NCI-H1694 (cell line): ENCODE measurements around the gene FAS.

Experiments used
- DNase-seq: peaks from one replicate; lab custom pipeline; 2025; lab: John Stamatoyannopoulos, UW

The FAS gene

GRCh38 chr10:89035461-89035860, 44.9 kb downstream of the FAS start:
- no peak for DNase-seq

- no peak for DNase-seq
Measured at GRCh38 chr10:89037096-89037495, 46.5 kb downstream of the FAS start.

- DNase-seq, result no peak
Measured at GRCh38 chr10:89042562-89042961, 52.0 kb downstream of the FAS start.

DNA sequence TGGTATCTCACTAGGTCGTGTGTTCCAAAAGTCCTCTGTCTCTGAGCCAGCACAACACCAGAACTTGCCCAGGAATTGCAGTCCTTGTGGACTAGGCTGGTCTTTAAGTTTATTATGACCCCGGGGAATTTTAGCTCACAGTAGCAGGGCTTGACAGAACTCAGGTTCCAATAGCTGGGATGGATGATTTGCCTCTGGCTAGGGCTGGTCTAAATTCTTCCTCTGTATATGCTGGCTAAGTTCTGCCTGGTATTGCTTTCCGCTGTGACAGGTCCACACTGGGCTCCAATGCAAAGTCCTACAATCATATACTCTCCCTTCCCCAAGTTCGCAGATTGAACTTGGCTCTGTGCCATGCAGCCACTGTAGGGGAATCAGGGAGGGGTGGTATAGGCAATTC, 52.5 kb downstream of the FAS start:
- no peak for DNase-seq

GRCh38 chr10:89047397-89047796, 56.8 kb downstream of the FAS start:
- DNase-seq, result no peak

- DNase-seq, result no peak
Measured at GRCh38 chr10:89051593-89051992, 61.0 kb downstream of the FAS start.

GRCh38 chr10:89053555-89053954, 63.0 kb downstream of the FAS start:
- no peak for DNase-seq

DNA sequence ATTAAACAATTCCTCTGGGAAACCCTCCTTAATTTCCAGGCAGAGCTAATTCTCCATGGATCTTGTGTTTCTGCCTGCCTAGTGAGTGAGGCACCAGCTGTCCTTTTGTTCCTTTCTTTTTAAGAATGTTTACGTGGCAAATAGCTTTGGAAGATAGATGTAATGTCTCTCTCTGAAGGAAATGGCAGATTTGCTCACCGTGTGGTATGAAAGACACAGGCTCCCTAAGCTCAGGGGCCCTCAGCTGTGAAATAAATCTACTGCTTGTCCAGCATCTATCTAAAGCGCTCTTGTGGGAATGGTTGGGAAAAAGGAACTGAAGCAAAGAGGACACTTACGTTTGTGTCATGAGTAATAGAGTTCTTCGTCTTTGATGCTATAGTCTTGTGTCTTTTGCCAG, 64.6 kb downstream of the FAS start:
- no peak for DNase-seq

DNA sequence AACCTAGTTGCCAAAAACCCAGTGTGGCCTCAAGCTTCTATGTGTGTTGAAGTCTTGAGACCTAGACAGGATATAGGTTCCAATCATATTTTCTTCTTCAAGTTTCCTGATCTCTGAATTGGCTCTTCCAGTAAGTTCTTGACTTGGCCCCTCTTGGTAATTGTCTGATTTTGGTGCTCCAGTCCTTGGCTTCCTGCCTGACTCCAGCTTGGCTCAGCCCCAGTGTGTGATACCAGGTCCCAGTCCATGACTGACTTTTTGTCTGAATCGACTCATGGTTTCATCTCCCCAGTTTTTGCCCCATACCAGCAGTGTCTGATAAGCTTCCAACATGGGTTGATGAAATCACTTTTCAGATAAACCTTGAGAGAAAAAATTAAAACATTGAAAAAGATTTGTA, 72.3 kb downstream of the FAS start:
- DNase-seq, result no peak

DNA sequence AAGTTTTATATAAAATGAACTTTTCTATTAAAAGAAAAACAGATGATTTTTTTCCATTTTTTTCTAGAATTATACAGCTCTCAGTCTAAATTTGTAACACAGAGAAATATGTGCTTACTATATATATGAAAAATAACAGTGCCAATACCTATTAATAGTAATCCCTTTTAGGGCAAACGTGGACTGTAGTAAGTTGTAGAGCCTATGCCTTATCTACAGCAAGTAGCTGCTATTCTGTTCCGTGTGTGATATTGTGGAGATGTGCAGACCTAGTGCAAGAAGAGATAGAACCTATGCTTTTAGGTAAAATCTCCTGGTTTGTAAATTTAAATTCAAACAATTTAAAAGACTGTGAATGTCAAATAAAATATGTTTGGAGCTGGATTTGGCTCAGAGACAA, 72.9 kb downstream of the FAS start:
- DNase-seq, result no peak

DNA sequence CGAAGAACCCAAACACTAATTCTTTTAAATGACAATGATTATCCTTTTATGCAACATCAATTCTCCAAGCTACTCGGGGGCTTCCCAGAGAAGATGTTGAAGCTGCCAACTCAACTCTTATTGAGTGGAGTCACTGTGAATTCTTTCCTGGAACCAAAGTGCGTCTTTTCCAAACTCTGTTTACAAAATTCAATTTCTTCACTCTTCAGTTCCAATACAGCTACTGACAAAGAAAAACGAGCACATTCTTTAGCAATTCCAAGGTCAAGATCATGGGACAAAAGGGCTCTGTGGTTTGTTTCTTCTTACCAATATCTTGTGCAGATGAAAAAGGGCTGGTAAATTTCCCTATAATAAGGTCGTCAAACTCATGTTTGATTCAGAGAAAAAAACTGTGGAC, 74.2 kb downstream of the FAS start:
- no peak for DNase-seq
